Brain microvascular endothelial cell (primary cell): ENCODE results near the gene MRPL51.
"Not testable (repeated sequence)": the region's sequence is repeated elsewhere in the genome, so short reads cannot be mapped to it uniquely, and the experiment has no call there.

Experiments
- DNase-seq: peaks from one replicate; pipeline ENCODE4 v3.0.0-alpha.2; 2020
- H3K27ac ChIP-seq: fragments of 250-450 bp; sonication (Bioruptor Pico); 2 replicates; pipeline ENCODE4 v1.5.1; 2020; ENCODE audit warnings: mild to moderate bottlenecking, moderate library complexity
- H3K27me3 ChIP-seq: fragments of 250-450 bp; sonication (Bioruptor Pico); replicated peaks from 2 replicates; pipeline ENCODE4 v1.5.1; 2020; ENCODE audit warnings: mild to moderate bottlenecking
- H3K36me3 ChIP-seq: fragments of 250-450 bp; sonication (Bioruptor Pico); replicated peaks from 2 replicates; pipeline ENCODE4 v1.5.1; 2020; ENCODE audit warnings: mild to moderate bottlenecking
- H3K4me3 ChIP-seq: 2 replicates; pipeline ENCODE4 v1.5.1; 2011; ENCODE audit warnings: low read depth, mild to moderate bottlenecking, control low read depth, low read length, moderate library complexity
- in situ Hi-C: cut with HindIII; loops from 2 replicates; pipeline ENCODE4 v1.10.0; 2017; ENCODE audit warnings: low sequenced_read_pairs, low pct_ligation_motif_present
- TF ChIP-seq, protein P1 (sequence below): IDR thresholded peaks from 2 replicates; pipeline ENCODE4 v1.5.1; 2011; ENCODE audit warnings: low read depth, mild to moderate bottlenecking, moderate library complexity, low read length, control low read depth, inconsistent platforms; ENCODE audit errors: missing control alignments

Gene MRPL51

DNA sequence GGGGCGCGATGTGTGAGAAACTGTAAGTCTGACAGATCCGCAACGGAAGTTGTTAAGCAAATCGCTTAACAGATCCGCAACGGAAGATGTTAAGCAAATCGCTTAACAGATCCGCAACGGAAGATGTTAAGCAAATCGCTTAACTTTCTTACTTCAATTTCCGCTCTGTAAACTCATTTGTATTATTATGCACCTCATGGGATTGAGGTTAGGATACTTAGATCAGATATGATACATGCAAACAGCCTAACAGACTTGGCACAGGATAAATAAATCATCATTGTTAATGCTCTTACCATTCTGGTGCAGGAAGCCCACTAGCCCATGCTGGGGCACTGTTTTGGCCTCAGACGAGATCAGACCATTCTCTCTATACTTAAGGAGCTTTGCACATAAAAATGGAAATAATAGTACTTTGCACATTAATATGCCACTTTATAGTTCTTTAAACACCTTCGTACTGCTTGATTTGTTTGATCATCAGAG is 1.2 kb upstream of the MRPL51 start:
- H3K36me3 ChIP-seq: peaks cover 8% of the 10 kb centered on the region
- in situ Hi-C loops: no loop called here
- peak; percentile 10 for DNase-seq
- TF ChIP-seq, protein P1, sequence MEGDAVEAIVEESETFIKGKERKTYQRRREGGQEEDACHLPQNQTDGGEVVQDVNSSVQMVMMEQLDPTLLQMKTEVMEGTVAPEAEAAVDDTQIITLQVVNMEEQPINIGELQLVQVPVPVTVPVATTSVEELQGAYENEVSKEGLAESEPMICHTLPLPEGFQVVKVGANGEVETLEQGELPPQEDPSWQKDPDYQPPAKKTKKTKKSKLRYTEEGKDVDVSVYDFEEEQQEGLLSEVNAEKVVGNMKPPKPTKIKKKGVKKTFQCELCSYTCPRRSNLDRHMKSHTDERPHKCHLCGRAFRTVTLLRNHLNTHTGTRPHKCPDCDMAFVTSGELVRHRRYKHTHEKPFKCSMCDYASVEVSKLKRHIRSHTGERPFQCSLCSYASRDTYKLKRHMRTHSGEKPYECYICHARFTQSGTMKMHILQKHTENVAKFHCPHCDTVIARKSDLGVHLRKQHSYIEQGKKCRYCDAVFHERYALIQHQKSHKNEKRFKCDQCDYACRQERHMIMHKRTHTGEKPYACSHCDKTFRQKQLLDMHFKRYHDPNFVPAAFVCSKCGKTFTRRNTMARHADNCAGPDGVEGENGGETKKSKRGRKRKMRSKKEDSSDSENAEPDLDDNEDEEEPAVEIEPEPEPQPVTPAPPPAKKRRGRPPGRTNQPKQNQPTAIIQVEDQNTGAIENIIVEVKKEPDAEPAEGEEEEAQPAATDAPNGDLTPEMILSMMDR: peak; percentile 43
- H3K27me3 ChIP-seq: no peaks in the 10 kb centered on the region
- peak overlapping the region; percentile 84 for H3K4me3 ChIP-seq
- peak overlapping the region; percentile 41 for H3K27ac ChIP-seq

DNA sequence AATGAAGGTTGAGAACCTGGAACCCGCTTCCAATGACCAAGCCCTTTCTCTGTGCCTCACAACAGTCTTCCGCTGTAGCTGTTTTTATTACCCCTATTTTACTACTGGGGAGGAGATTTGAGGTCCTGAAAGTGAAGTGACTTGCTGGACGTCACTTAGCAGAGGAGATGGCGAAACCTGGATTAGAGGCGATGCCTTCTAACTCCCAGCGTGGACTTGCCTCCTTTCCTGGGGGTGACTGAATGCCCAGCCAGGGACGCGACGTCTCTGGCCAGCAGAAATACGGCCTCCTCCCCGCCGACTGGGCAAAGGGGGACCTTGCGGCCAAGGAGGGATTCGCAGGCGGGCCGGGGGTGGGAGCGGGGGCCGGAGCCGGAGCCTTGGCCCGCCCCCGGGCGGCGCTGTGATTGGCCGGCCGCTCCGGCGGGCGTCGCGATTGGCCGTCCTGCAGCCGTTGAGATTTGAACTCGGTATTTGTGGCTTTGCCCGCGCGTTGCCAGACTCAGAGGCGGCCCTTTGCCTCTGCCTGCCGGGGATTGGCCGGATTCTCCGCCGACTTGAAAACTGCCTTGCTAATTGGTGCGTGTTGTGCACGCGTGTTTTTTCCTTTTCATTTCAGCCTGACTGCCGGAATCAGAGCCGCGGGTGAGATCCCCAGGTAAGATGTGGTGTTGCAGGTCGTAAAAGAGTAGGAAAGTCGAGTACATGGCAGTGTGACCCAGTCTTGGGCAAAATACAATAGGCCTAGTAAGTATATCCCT is 615 bp upstream of the MRPL51 start, which contains the start of gene NCAPD2:
NCAPD2 (plus strand) TSS at position 606 of the 761 bp plus-strand sequence. CDS start 997 bp downstream, outside the sequence.
- H3K4me3 ChIP-seq: peak within 1 kb of the TSS; percentile 93

DNA sequence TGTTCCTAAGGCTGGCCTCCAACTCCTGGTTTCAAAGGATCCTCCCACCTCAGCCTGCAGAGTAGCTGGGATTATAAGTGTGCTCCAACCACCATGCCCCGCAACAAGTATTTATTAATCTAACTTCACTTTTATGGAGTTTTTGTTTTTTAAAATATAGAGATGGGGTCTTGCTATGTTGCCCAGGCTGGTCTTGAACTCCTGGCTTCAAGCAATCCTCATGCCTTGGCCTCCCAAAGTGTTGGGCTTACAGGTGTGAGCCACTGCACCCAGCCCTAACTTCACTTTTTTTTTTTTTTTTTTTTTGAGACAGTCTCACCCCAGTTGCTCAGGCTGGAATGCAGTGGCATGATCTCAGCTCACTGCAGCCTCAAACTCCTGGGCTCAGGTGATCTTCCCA is 2.4 kb downstream of the MRPL51 start:
- H3K27me3 ChIP-seq, H3K27ac ChIP-seq, DNase-seq, H3K4me3 ChIP-seq, in situ Hi-C loops, H3K36me3 ChIP-seq: not testable (repeated sequence)

More for the DNA sequence above, 615 bp upstream of the MRPL51 start, which contains the start of gene NCAPD2:
- Histone ChIP-seq H3K36me3 (peaks cover 4% of the 10 kb centered on the region), H3K27ac (peak within 1 kb of the TSS; percentile 91), H3K27me3 (no peaks in the 10 kb centered on the region)
- peak; percentile 97 for DNase-seq
- TF ChIP-seq, protein P1: peak; percentile 19
- in situ Hi-C loops: no loop called here

DNA sequence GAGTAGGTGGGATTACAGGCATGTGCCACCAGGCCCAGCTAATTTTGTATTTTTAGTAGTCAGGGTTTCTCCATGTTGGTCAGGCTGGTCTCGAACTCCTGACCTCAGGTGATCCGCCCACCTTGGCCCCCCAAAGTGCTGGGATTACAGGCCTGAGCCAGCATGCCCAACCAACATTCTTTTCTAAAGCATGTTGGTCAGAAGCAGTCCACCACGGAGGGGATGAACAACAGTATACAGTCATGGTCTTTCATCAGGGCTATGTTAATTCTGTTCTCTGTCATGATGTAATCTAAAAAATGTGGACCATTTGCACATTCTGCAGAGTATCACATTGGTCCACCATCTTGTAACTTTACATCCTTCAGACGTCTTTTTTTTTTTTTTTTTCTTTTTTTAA is 3.6 kb downstream of the MRPL51 start:
- no peak overlapping the region for H3K27ac ChIP-seq
- in situ Hi-C loops: no loop called here
- TF ChIP-seq, protein P1: no peak
- no peaks in the 10 kb centered on the region for H3K27me3 ChIP-seq
- H3K4me3 ChIP-seq: no peak overlapping the region
- H3K36me3 ChIP-seq: no peaks in the 10 kb centered on the region
- DNase-seq: no peak

DNA sequence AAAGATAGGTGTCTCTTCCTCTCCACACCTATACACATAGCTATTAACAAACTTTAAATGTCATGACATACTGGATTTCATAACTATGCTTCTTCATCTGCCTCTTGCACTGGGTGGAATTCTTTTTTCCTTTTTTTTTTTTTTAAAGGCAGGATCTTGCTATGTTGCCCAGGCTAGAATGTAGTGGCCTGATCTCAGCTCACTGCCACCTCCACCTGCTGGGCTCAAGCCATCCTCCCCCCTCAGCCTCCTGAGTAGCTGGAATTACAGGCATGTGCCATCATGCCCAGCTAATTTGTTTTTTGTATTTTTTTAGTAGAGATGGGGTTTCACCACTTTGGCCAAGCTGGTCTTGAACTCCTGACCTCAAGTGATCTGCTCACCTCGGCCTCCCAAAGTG is 4.8 kb downstream of the MRPL51 start:
- in situ Hi-C loops: no loop called here
- Histone ChIP-seq H3K36me3 (no peaks in the 10 kb centered on the region), H3K27ac (no peak overlapping the region), H3K27me3 (no peaks in the 10 kb centered on the region), H3K4me3 (no peak overlapping the region)
- DNase-seq: no peak
- TF ChIP-seq, protein P1: no peak

DNA sequence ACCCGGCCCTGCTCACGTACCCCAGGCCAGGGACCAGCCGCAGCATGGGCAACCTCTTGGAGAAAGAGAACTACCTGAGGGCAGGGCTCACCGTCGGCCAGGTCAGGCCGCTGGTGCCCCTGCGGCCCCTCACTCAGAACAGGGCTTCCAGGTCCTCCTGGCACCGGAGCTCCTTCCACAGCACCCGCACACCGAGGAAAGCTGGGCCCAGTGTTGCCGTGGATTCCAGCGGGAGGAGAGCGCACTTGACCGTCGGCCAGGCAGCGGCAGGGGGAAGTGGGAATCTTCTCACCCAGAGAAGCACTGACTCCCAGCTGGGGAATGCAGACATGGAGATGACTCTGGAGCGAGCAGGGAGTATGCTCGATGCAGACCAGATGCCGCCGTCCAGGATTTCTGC is 14.6 kb downstream of the MRPL51 start:
- no peak overlapping the region for H3K27ac ChIP-seq
- DNase-seq: no peak
- H3K27me3 ChIP-seq: no peaks in the 10 kb centered on the region
- no peak overlapping the region for H3K4me3 ChIP-seq
- TF ChIP-seq, protein P1: no peak
- H3K36me3 ChIP-seq: no peaks in the 10 kb centered on the region
- in situ Hi-C loops: no loop called here

DNA sequence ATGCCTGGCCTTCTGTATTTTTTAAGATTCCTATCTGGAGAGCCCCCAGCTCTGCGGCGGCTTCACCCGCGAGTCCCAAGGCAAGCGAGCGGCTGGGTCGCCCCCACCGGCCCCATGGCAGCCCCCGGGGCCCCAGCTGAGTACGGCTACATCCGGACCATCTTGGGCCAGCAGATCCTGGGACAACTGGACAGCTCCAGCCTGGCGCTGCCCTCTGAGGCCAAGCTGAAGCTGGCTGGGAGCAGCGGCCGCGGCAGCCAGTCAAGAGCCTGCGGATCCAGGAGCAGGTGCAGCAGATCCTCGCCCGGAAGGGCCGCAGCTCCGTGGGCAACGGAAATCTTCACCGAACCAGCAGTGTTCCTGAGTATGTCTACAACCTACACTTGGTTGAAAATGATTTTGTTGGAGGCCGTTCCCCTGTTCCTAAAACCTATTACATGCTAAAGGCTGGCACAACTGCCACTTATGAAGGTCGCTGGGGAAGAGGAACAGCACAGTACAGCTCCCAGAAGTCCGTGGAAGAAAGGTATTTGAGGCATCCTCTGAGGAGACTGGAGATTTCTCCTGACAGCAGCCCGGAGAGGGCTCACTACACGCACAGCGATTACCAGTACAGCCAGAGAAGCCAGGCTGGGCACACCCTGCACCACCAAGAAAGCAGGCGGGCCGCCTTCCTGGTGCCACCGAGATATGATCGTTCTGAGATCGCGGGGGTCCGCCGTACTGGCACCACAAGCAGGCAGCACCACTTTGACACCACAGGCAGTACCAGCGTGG is 15.3 kb downstream of the MRPL51 start:
- DNase-seq, H3K4me3 ChIP-seq, H3K27me3 ChIP-seq, H3K36me3 ChIP-seq, in situ Hi-C loops, H3K27ac ChIP-seq: not testable (repeated sequence)
